Measurements from ENCODE around the gene RPL13A.

- TF ChIP-seq EZH2 (IDR thresholded peaks at IDR 0.05) (no peak), POLR2AphosphoS5 (IDR thresholded peaks at IDR 0.05; ENCODE audit: borderline replicate concordance, low read depth, low read length) (peak; percentile 0; the same call in 1 of the 2 replicates)
These were observed 47.4 kb downstream of the RPL13A start for GRCh38 chr19:49534632-49535385.
